Common myeloid progenitor, CD34-positive (primary cell): ENCODE data around the gene MKNK1.

Experiments used
- CTCF ChIA-PET: fragments of 350-600 bp; sonication (Branson Sonifier 250); formaldehyde crosslinking; loops from one replicate; lab custom pipeline; 2021; ENCODE audit warnings: antibody characterized with exemption; lab: Charles Lee
- POLR2A ChIA-PET: fragments of 350-600 bp; sonication (Branson Sonifier 250); formaldehyde crosslinking; loops from one replicate; lab custom pipeline; 2021; ENCODE audit warnings: antibody characterized with exemption; lab: Charles Lee
- DNase-seq, 3 donors: peaks; one replicate each; pipeline versions ENCODE4 v3.0.0 to v3.0.0-alpha.2; 2013
- H3K27ac ChIP-seq, 2 experiments: 1 replicate in 1 of 2; 2 replicates in 1 of 2; pipeline ENCODE4 v1.7.0; 2013; ENCODE audit warnings: inconsistent platforms in 2 of 2, low read length in 2 of 2, mild to moderate bottlenecking in 2 of 2, low read depth in 1 of 2, moderate library complexity in 1 of 2; ENCODE audit not compliant: severe bottlenecking in 2 of 2, insufficient read depth in 1 of 2, poor library complexity in 1 of 2
- H3K27me3 ChIP-seq, 5 experiments: replicated peaks in 2 of 5; 1 replicate in 3 of 5; 2 replicates in 2 of 5; pipeline versions ENCODE4 v1.6.1 to v1.7.0; 2013; ENCODE audit warnings: low read length in 4 of 5, mild to moderate bottlenecking in 2 of 5, moderate library complexity in 2 of 5, inconsistent platforms in 1 of 5; ENCODE audit not compliant: insufficient read depth in 5 of 5, control insufficient read depth in 4 of 5
- H3K36me3 ChIP-seq, 4 experiments: 1 replicate in 2 of 4; 2 replicates in 2 of 4; pipeline versions ENCODE4 v1.6.1 to v1.7.0; 2013; ENCODE audit warnings: low read length in 3 of 4, control low read depth in 1 of 4, mild to moderate bottlenecking in 1 of 4; ENCODE audit not compliant: control insufficient read depth in 4 of 4, insufficient read depth in 4 of 4
- H3K4me1 ChIP-seq, 4 experiments: 1 replicate in 3 of 4; 2 replicates in 1 of 4; pipeline versions ENCODE4 v1.6.1 to v1.7.1; 2013; ENCODE audit warnings: low read length in 3 of 4, mild to moderate bottlenecking in 3 of 4, control low read depth in 1 of 4, inconsistent platforms in 1 of 4, moderate library complexity in 1 of 4; ENCODE audit not compliant: control insufficient read depth in 4 of 4, insufficient read depth in 4 of 4; ENCODE audit errors: control extremely low read depth in 1 of 4
- H3K4me3 ChIP-seq, 7 experiments: 1 replicate in 4 of 7; 2 replicates in 3 of 7; pipeline versions ENCODE4 v1.5.1 to v1.7.0; 2013; ENCODE audit warnings: mild to moderate bottlenecking in 7 of 7, low read length in 6 of 7, moderate library complexity in 6 of 7, inconsistent platforms in 2 of 7, low read depth in 2 of 7, control low read depth in 1 of 7; ENCODE audit not compliant: insufficient read depth in 4 of 7, control insufficient read depth in 1 of 7; ENCODE audit errors: extremely low read depth in 1 of 7
- H3K9me3 ChIP-seq, 5 experiments: 1 replicate in 4 of 5; 2 replicates in 1 of 5; pipeline versions ENCODE4 v1.6.1 to v1.7.1; 2013; ENCODE audit warnings: low read length in 4 of 5, mild to moderate bottlenecking in 2 of 5, inconsistent platforms in 1 of 5, low read depth in 1 of 5, moderate library complexity in 1 of 5; ENCODE audit not compliant: control insufficient read depth in 4 of 5, insufficient read depth in 2 of 5; ENCODE audit errors: control extremely low read depth in 1 of 5
- WGBS: methylation state at CpG from one replicate; pipeline ENCODE4 v1.1.5; 2013; ENCODE audit not compliant: insufficient coverage; 5-methylcytosine and 5-hydroxymethylcytosine counted together

The MKNK1 gene

DNA sequence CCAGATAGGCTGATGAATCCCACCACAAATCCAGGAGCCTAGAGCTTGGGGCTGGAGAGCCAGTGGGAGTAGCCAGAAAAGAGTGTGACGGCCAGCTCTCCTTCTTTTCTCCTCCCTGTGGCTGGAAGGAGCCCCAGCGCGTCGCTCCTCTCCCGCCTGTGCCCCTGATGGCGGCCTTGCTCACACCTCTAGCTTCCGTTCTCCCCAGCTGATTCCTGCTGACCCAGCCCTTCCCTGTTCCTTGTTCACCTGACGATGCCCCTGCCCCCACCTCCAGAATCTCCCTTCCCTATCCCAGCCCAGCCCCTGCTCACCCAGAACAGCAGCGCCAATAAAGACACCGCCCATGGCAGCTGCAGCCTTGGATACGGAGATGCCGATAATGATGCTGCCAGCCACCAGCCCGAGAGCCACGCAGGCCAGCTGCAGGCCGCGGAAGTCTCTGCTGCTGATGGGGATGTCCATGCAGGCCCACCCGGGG lies 53.3 kb downstream of the MKNK1 start:
- no peaks in the 10 kb centered on the region for H3K9me3 ChIP-seq
- WGBS: 71% methylated on average over 16 of the region's 17 CpGs
- ChIA-PET CTCF (interaction anchor here (1.4 to 1.7 kb wide), 2 partner anchors 11 kb away, joined by 3 to 5 read pairs; no protein-coding TSS in a partner anchor), POLR2A (interaction anchor here (0.5 to 0.6 kb wide), 2 partner anchors 134 to 174 kb away, joined by 3 to 4 read pairs; no protein-coding TSS in a partner anchor)
- peaks cover 0 to 34% (median 5%) of the 10 kb centered on the region in 5 experiments for H3K27me3 ChIP-seq
- H3K27ac ChIP-seq: no peak overlapping the region
- H3K4me3 ChIP-seq: no peak overlapping the region
- H3K4me1 ChIP-seq: peaks cover 0 to 8% (median 0%) of the 10 kb centered on the region in 4 experiments
- DNase-seq: no peak
- H3K36me3 ChIP-seq: no peaks in the 10 kb centered on the region

DNA sequence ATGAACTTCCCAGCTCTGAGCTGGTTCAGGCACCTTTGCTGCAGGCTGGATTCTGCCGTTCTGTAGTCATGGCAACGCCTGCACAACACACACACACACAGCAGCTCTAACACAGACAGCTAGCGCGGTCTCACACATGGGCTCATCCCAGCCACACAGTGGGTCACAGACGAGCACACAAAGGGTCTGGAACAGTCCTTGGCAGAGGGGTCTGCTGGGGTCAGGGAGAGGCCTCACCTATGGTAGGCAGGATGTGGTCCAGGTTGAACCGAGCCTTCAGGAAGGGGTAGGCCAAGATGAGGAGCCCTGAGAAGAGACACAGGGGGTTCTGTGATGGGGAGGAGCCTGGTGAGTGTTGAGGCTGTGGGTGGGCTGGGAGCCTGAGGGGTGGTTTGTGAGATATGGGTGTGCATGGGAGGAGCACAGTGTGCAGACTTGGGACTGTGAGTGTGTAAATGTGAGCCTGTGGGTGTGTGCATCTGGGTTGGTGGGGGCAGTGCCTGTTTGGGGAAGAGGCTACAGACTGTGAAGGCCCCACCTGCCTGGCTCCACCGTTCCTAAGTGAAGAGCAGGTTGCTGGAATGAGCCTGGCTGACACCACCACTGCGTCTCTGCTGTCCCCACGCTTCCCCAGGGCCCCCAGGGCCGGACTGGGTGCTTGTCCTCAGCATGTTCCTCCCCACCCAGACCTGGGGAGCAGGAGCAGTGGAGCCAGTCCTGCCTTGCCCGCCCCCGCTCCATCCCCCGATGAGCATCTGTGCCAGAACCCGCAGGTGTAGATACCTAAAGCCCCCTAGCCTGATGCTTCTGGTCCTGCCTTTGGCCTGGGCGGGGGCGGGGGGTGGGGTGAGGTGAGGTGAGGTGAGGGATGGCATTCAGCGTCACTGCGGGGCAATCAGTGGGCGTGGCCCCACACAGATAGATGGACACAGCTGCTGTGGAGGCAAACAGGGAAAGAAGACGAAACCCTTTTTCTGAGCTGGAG lies 54.1 kb downstream of the MKNK1 start:
- Histone ChIP-seq H3K4me1 (peaks cover 0 to 8% (median 0%) of the 10 kb centered on the region in 4 experiments), H3K36me3 (no peaks in the 10 kb centered on the region), H3K9me3 (no peaks in the 10 kb centered on the region), H3K27me3 (peaks cover 0 to 42% (median 12%) of the 10 kb centered on the region in 5 experiments), H3K27ac (no peak overlapping the region), H3K4me3 (no peak overlapping the region)
- ChIA-PET CTCF (interaction anchor here (0.6 to 1.7 kb wide), 3 partner anchors 10 to 868 kb away, joined by 3 to 5 read pairs (median 3); no protein-coding TSS in a partner anchor), POLR2A (interaction anchor here (0.5 kb wide), 1 partner anchor 174 kb away, joined by 4 read pairs; no protein-coding TSS in a partner anchor)
- 63% methylated on average over 17 of the region's 20 CpGs for WGBS
- peak; percentile 32 to 81 (median 73) for DNase-seq

- Histone ChIP-seq H3K36me3 (no peaks in the 10 kb centered on the region), H3K27me3 (peaks cover 0 to 64% (median 24%) of the 10 kb centered on the region in 5 experiments), H3K27ac (no peak overlapping the region), H3K9me3 (no peaks in the 10 kb centered on the region), H3K4me3 (no peak overlapping the region), H3K4me1 (peaks cover 0 to 8% (median 3%) of the 10 kb centered on the region in 4 experiments)
- 88% methylated on average over 11 of the region's 22 CpGs for WGBS
- DNase-seq: peak in 2 of 3 donors; percentile 41 to 44
- ChIA-PET POLR2A (no interaction called here), CTCF (interaction anchor here (0.7 to 2.8 kb wide), 9 partner anchors 10 to 139 kb away, joined by 3 to 9 read pairs (median 3); a partner anchor contains a TSS)
Measured at GRCh38 chr1:46547481-46548383, 56.3 kb downstream of the MKNK1 start.

GRCh38 chr1:46546210-46546609 lies 57.9 kb downstream of the MKNK1 start:
- peaks cover 0 to 8% (median 3%) of the 10 kb centered on the region in 4 experiments for H3K4me1 ChIP-seq
- no peaks in the 10 kb centered on the region for H3K9me3 ChIP-seq
- H3K36me3 ChIP-seq: no peaks in the 10 kb centered on the region
- H3K4me3 ChIP-seq: no peak overlapping the region
- ChIA-PET POLR2A (no interaction called here), CTCF (interaction anchor here (1.3 to 2.8 kb wide), 2 partner anchors 18 to 126 kb away, joined by 3 to 9 read pairs; no protein-coding TSS in a partner anchor)
- H3K27ac ChIP-seq: no peak overlapping the region
- WGBS: 75% methylated on average over 5 of the region's 5 CpGs
- H3K27me3 ChIP-seq: peaks cover 0 to 71% (median 32%) of the 10 kb centered on the region in 5 experiments
- DNase-seq: no peak

DNA sequence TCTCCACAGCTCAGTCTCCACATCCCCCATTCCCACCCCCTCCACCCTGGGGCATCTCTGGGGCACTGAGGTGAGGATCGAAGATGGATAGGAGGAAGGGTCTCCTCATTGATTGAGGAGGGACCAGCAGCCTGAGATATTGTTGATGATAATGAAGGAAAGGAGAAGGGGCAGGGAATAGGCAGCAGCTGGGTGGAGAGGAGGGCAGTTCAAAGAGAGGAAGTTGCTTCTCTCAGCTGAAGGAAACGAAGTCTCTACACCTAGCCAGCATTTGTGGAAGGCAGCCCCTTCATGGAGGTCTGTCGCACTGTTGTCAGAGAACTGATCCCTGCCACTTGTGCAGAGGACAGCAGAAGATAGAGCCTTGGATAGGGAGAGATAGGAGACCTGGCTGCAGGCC lies 58.3 kb downstream of the MKNK1 start:
- ChIA-PET POLR2A (no interaction called here), CTCF (interaction anchor here (1.3 to 2.8 kb wide), 2 partner anchors 18 to 126 kb away, joined by 3 to 9 read pairs; no protein-coding TSS in a partner anchor)
- no peaks in the 10 kb centered on the region for H3K9me3 ChIP-seq
- peaks cover 0 to 8% (median 3%) of the 10 kb centered on the region in 4 experiments for H3K4me1 ChIP-seq
- H3K4me3 ChIP-seq: no peak overlapping the region
- H3K27me3 ChIP-seq: peaks cover 0 to 71% (median 32%) of the 10 kb centered on the region in 5 experiments
- no peak overlapping the region for H3K27ac ChIP-seq
- H3K36me3 ChIP-seq: no peaks in the 10 kb centered on the region
- peak in 2 of 3 donors; percentile 25 to 36 for DNase-seq
- WGBS: 25% methylated on average over 3 of the region's 3 CpGs

DNA sequence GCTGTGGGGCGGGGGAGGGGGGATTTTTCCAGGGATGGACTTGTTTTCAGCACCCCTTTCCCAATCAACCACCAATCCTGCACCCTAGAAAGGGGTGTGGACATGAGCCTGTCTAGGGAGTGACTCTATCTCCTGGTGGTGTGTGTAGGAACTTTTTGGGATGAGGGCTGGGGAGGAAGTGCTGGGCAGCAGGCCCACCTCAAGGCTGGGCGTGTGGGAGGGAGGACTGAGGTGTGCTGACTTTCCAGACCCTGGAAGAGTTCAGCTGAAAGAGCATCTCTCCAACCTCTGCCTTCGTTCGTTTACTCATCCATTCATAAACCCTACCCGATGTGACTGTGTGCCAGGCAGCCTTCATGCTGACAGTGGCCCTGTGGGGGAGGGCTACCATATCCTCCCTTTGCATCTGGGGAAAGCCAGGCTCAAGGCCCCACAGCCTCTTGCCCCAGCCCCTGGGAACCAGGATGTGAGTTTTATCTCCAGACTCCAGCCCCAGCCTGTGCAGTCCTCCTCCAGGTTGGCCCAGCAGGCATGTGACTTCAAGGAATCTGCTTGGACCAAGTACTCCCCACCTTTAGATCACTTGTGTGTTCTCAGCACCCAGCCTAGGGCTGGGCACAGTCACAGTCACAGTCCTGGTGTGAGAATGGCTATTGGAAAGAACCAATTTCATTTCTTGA lies 59.4 kb downstream of the MKNK1 start:
- 51% methylated on average over 2 of the region's 5 CpGs for WGBS
- no peaks in the 10 kb centered on the region for H3K36me3 ChIP-seq
- H3K4me3 ChIP-seq: no peak overlapping the region
- POLR2A ChIA-PET: no interaction called here
- CTCF ChIA-PET: interaction anchor here (1.3 to 2.8 kb wide), 2 partner anchors 17 to 125 kb away, joined by 3 to 9 read pairs; no protein-coding TSS in a partner anchor
- no peaks in the 10 kb centered on the region for H3K9me3 ChIP-seq
- DNase-seq: no peak
- peaks cover 0 to 67% (median 32%) of the 10 kb centered on the region in 5 experiments for H3K27me3 ChIP-seq
- no peak overlapping the region for H3K27ac ChIP-seq
- peaks cover 0 to 6% (median 3%) of the 10 kb centered on the region in 4 experiments for H3K4me1 ChIP-seq
